ENCODE results near the gene CMPK1. TPM values are rescaled to one million over a fixed set of nuclear protein-coding genes. Genes with fewer than 3 reads are reported as not detected.
"Not testable (repeated sequence)": the region's sequence is repeated elsewhere in the genome, so short reads cannot be mapped to it uniquely, and the experiment has no call there.

Gene CMPK1
- total RNA-seq, 1 experiment from 2014 or later = 196 TPM

DNA sequence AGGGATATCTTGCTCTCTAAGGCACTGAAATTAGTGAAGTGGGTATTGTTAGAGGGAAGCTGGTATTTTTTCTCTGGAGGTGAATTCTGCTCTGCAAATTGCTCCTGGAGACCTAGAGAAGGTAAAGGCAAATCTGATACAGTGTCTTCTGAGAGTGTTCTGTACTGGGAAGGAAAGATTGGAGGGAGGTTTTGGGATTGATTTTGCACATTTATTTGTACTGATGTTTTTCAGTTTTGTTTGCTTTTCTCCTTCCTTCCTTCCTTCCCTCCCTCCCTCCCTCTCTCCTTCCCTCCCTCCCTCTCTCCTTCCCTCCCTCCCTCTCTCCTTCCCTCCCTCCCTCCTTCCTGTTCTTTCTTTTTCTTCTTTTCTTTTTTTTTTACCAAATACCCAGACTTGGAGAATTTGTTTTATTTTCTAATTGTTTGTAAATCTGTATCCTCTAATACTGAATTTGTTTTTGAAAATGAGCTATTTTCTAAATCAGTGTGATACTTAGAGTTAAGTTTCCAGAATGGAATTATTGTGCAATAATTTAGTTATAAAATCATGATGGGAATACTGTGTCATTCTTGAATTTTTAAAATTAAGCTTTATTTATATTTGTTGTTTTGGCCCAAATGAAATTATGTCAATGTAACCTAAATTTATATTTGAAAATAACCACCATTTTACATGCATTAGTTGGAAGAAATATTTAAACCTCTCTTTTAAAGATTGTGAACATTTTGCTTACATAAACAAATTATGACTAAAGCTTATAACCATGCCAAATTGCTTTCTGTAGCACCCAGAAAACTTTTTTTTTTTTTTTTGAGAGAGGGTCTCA is 4.9 kb downstream of the CMPK1 start:
- no peak for DNase-seq (ENCODE audit: low read depth)

DNA sequence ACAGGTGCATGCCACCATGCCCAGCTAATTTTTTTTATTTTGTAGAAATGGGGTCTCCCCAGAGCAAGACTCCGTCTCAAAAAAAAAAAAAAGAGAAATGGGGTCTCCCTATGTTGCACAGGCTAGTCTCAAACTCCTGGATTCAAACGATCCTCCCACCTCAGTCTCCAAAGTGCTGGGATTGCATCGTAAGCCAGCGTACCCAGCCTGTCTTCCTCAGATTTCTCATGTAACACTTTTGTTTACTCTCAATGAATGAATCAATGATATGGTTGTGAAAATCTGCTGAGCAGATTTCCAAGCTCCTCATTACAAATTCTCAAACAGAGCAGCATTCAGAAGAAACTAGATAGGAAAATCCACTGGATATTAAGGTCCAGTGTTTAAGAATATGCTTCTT is 6.6 kb downstream of the CMPK1 start:
- no peak for DNase-seq (ENCODE audit: low read depth)

- not testable (repeated sequence) for DNase-seq (ENCODE audit: low read depth)
These were observed 13.4 kb downstream of the CMPK1 start for GRCh38 chr1:47346979-47347378.

GRCh38 chr1:47347735-47348134 is 14.1 kb downstream of the CMPK1 start:
- DNase-seq (ENCODE audit: low read depth) = no peak

- no peak for DNase-seq (ENCODE audit: low read depth)
These were observed 14.7 kb downstream of the CMPK1 start for GRCh38 chr1:47348246-47348645.

DNA sequence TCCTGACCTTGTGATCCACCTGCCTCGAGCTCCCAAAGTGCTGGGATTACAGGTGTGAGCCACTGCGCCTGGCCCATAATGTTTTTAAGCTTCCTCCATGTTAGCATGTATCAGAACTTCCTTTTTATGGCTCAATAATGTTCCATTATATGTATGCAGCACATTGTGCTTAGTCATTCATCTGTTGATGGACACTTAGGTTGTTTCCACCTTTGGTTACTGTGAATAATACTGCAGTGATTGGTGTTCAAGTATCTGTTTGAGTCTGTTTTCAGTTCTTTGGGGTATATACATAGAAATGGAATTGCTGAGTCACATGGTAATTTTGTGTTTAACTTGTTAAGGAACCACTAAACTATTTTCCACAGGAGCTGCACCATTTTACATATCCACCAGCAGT is 17.7 kb downstream of the CMPK1 start:
- DNase-seq (ENCODE audit: low read depth) = peak; percentile 57

DNA sequence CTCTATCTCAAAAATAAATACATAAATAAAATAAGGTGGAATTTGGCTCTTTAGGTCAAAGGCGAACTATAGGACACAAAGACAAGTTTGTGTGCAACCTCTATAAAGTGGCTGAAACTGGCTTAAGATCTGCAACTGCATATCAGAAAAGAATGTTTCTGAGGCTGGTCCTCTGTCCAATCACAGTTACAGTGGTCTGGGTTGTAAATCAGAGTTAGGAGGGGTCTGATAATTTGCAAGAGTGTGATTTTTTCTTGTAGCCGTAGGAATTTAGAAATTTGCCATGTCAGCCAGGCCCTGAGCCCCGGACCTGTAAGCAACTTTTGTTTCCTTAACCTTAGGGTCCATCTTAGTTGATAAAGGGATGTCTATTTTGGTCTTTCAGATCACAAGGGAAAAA is 27.8 kb downstream of the CMPK1 start:
- no peak for DNase-seq (ENCODE audit: low read depth)

GRCh38 chr1:47362828-47363227 is 29.2 kb downstream of the CMPK1 start:
- no peak for DNase-seq (ENCODE audit: low read depth)

- DNase-seq (ENCODE audit: low read depth) = no peak
These were observed 34.1 kb downstream of the CMPK1 start for GRCh38 chr1:47367651-47368050.

DNA sequence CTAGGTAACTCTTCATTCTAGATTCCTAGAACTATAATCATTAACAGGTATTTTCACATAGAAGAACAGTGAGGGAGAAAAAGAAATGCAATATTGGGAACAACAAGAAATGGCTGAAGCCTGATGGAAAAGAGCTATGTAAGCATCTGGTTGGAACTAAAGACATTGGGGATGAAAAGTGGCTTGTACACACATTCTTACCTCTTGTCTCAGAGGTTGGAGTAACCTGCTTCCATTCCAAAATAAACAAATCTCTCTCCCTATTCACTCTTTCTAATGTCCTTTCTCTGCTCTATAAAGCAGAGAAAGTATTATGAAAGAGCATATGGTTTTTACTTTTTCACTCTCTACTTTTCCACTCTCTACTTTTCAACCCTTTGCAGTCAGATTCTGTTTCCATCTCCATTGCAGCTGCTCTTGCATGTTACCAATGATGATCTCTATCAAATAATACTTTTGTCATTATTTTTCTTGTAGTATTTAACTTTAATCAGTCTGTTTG is 37.5 kb downstream of the CMPK1 start:
- DNase-seq (ENCODE audit: low read depth) = no peak

- no peak for DNase-seq (ENCODE audit: low read depth)
These were observed 40.9 kb downstream of the CMPK1 start for GRCh38 chr1:47374501-47374900.

DNA sequence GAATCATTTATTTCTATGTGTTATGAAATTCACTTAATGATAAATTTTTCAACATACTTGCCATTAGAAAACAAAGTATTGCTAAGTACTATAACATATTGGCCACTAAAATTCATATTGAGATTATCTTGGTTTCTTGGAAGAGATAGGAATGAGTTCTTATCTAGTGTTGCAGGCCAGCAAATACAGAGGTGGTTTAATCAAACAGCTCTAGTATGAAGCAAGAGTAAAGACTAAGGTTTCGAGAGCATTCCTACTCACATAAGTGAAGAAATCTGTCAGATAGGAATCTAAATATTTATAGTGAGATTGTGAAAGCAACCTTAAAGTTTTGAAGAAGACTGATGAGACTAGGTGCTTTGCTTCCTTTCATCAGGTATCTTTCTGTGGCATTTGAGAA is 44.6 kb downstream of the CMPK1 start:
- no peak for DNase-seq (ENCODE audit: low read depth)

DNA sequence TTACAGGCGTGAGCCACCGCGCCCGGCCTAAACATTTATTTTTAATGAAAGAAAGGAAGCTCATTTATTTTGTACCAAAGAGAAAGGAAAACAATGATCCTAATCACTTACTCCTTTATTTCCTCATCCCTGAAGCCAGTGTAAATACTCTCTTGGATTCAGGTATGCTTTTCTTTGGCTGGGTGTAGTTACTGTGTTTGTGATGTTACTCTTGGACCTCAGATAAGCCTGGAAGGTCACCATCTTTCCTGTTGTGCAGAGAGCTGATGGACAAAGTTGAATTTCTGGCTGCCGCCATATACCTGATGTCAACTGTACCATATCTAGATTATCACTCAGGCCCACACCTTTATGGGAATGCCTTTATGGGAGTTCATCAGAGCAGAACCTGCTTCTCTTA is 47.1 kb downstream of the CMPK1 start:
- no peak for DNase-seq (ENCODE audit: low read depth)

DNA sequence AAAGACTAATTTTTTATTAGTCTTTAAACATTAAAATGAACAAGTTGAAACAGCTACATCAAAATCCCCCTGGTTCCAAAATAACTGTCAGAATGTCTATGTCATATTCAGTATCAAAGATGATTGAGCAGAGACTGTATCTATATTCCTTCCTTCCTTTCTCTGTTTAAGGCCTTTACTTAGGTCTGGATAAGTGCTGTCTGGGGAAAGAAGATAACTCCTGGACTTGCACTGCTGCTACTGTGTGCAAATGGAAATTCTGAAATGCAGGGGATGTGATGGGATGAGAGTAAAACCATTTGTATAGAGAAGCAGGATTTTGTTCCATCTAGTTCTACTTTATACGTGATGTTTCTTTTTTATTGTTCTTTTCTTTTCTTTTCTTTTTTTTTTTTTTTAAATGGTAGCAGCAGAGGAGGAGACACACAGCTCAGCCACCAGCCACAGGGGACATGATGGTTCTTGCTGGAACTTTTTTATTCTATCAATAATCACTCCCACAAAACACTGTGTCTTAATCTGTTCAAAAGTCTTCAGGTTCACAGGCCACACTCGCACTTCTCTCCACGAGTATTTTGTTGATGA is 48.9 kb downstream of the CMPK1 start:
- no peak for DNase-seq (ENCODE audit: low read depth)

DNA sequence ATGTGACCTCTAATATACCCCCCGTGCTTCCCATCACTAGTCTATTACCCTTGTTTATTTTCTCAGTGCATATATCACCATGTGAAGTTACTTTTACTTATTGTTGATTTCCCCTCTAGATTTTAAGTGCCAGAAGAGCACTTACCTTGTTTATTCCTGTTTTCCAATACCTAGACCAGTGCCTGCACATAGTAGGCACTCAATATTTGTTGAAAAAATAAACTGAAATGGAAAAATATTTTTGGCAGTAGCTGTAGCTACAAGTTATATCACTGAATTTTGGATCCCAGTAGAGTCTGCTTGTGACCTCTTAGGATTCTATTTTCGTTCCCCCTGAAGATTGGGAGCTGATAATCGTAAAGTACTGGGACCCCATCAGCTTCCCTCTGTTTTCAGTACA is 50.5 kb downstream of the CMPK1 start:
- no peak for DNase-seq (ENCODE audit: low read depth)

- DNase-seq (ENCODE audit: low read depth) = no peak
These were observed 51.4 kb downstream of the CMPK1 start for GRCh38 chr1:47385020-47385419.

DNA sequence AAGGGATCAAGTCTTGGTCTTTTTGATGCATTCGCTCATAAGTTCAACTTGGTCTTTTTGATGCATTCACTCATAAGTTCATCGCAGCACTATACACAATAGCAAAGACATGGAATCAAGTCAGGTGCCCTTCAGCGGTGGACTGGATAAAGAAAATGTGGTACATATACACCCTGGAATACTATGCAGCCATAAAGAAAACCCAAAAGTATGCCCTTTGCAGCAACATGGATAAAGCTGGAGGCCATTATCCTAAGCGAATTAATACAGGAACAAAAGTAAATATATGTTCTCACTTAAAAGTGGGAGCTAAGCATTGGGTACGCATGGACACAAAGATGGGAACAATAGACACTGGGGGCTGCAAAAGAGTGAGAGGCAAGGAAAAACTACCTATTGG is 52.7 kb downstream of the CMPK1 start:
- no peak for DNase-seq (ENCODE audit: low read depth)

DNA sequence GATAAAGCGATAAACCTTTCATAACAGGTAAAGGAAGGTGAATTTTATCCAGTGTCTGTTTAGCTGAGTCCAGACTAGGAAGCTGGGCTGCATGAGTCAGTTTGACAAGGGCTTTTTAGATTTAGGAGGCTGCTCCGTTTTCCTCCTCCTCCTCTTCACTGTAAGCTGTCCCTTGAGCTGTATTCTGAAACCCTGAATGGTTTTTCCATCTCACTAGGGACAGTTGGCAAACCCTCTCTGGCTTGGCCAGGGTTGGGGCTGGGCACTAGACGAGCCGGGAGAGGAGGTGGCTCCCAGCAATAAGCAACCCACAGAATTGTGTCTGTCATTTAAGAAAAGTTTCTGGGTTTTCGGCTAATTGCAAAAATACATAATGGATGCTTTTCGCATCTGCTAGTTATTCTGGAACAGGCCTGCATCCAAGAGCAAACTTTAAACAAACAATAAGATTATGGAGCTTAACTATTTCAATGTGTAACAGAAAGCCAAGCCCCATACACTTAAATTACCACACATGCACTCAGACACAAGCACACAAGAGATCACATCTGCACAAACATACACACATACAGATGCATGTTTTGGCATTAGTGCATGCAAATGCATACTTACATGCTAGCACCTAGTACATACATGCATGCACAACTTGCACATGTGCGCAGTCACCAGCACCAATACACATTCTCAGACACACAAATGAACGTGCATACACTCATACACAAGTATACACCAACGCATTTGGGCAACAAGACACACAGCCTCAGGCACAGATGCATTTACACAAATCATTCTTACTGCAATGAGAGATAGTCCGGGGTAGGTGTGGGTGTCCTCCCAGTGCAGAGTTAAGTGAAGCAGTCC is 54.7 kb downstream of the CMPK1 start:
- DNase-seq (ENCODE audit: low read depth) = no peak

GRCh38 chr1:47388891-47389238 is 55.3 kb downstream of the CMPK1 start:
- peak; percentile 69 for DNase-seq (ENCODE audit: low read depth)

- DNase-seq (ENCODE audit: low read depth) = no peak
These were observed 56.1 kb downstream of the CMPK1 start for GRCh38 chr1:47389731-47390130.

- no peak for DNase-seq (ENCODE audit: low read depth)
These were observed 57.3 kb downstream of the CMPK1 start for GRCh38 chr1:47390843-47391242.

- DNase-seq (ENCODE audit: low read depth) = no peak
These were observed 59.6 kb downstream of the CMPK1 start for GRCh38 chr1:47393141-47393540.

DNA sequence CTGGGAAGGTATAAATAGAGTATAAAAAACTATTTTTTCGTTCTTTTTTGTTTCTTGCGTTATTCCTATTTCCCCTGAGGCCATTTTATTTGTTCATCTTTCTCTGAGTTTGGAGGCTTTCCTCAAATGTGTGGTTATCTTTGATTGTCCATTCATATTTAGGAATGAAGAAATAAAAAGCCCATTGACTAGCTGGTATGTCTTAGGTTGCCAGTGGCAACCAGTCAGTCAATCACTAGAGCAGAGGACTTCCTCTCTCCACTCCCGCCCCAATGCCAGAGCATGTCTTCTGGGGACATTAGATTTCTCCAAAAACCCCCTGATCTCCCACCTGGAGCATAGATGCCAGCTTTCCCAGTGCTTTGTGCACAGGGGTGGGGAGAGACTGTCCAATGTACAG is 61.8 kb downstream of the CMPK1 start:
- DNase-seq (ENCODE audit: low read depth) = no peak
